ENCODE measurements around the gene LYPD6.

DNA sequence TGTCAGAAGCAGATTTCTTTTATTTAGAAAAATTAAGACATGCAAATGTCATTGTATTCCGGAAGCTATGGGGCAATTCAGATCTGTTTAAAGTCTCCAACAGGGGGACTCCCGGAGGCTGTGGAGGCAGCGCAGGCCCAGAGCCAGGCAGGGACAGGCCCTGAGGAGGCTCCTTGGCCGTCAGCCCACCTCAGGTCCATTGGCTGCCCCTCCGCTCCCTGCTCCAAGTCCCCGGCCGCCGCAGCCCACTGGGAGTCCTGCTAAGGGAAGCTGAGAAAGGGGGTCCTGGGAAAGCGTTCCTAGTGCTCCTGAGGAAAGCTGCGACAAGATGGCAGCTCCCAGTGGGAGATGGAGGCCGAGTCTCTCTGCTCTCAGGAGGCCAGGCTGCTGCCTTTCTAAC lies 20.0 kb upstream of the LYPD6 start:
- TF ChIP-seq, protein P1, sequence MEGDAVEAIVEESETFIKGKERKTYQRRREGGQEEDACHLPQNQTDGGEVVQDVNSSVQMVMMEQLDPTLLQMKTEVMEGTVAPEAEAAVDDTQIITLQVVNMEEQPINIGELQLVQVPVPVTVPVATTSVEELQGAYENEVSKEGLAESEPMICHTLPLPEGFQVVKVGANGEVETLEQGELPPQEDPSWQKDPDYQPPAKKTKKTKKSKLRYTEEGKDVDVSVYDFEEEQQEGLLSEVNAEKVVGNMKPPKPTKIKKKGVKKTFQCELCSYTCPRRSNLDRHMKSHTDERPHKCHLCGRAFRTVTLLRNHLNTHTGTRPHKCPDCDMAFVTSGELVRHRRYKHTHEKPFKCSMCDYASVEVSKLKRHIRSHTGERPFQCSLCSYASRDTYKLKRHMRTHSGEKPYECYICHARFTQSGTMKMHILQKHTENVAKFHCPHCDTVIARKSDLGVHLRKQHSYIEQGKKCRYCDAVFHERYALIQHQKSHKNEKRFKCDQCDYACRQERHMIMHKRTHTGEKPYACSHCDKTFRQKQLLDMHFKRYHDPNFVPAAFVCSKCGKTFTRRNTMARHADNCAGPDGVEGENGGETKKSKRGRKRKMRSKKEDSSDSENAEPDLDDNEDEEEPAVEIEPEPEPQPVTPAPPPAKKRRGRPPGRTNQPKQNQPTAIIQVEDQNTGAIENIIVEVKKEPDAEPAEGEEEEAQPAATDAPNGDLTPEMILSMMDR (IDR thresholded peaks at IDR 0.05): no peak
- TF ChIP-seq POLR2A (IDR thresholded peaks at IDR 0.05) (no peak), POLR2AphosphoS5 (IDR thresholded peaks at IDR 0.05) (no peak)
